Measurements from ENCODE around the gene APBB2.

APBB2 gene

DNA sequence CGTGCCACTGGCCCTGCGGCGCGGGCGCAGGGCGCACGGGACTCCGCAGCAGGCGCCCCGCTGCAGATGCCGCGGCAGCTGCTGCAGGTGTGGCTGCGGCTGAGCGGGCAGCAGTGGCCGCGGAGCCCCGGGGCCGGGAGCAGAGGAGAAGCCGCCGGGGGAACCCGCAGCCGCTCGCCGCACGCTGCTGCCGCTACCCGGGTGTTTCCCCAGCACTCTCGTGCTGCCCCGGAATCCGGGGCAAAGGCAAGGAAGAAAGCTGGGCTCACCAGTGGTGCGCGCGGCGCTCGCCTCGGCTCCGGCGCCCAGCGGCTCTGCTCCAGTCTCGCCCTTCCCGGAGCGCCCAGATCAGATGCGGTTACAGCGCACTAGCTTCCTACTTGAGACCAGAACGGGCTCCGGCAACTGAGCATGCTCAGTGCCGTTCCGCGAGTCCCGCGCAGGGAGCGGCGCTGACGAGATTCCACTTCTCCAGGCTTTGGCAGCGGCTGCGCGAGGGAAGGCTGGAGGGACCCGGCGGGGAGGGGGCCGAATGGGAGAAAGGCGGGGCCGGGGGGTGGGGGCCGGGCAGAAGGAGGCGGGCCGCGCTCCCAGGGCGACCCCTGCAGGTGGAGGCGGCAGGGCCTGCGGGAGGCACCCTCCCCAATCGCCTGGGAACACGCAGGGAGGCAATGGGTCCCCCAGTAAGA is at the start of gene APBB2:
Gene APBB2 (minus strand): TSS at position 407 of the 689 bp plus-strand sequence. CDS start 181,288 bp downstream, outside the sequence.
- peak; percentile 73 for DNase-seq

DNA sequence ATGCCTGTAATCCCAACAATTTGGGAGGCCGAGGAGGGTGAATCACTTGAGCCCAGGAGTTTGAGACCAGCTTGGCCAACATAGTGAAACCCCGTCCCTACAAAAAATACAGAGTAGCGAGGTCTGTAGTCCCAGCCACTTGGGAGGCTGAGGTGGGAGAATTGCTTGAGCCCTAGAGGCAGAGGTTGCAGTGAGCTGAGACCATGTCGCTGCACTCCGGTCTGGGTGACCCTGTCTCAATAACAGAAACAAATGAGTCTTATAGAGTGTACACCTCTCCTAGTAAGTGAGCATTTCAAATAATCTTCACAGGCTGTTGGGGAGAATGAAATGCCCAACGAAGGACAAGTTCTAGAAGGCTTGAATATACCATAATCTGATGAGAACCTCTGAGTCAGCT is 47.9 kb upstream of the APBB2 start:
- DNase-seq: no peak

DNA sequence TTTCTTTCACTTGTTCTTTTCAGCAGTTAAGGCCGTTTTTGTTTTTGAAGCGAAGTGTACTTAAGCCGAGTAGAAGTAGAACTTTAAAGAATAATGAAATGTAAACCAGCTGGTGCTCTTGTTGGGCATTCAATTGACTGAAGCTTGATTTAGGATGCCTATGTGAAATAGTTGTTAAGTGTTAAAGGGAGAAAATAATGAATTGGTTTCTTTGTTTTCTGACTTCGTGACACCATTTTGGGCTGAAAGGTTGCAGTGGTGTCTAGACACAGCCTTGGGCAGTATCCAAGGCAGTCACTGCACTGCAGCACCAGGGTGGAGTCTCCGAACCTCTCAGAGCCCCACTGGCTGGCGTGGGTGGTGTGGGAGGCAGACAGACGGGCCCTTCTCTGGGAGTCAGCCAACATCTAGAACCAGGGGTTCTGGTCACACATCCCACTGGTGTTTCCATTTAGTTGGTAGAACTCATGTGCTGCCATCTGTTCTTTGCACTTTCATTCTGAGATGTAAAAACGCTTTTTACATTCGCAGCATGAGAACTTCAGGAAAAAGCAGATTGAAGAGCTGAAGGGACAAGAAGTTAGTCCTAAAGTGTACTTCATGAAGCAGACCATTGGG is 45.9 kb upstream of the APBB2 start:
- DNase-seq: no peak

- DNase-seq: peak; percentile 15
Observed at GRCh38 chr4:41258783-41259182, 44.4 kb upstream of the APBB2 start.

DNA sequence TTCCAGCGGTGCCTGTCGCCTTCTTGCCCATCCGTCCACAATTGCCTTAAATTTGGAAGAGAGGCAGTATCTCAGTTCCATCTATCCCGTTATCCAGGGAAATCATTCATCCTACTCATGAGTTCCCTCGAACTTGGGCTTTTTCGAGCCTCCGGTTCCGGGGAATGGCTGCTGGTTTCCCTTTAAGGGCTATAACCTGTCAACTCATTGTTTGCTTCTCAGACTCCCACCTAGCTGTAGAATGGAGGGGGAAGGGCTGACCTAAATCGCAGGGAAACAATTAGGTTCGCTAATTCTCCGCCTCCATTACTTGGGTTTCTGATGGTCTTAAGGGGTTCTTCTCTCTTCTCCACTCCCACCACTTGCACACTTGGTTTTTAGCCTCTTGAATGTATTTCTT is 43.6 kb upstream of the APBB2 start:
- DNase-seq: no peak

DNA sequence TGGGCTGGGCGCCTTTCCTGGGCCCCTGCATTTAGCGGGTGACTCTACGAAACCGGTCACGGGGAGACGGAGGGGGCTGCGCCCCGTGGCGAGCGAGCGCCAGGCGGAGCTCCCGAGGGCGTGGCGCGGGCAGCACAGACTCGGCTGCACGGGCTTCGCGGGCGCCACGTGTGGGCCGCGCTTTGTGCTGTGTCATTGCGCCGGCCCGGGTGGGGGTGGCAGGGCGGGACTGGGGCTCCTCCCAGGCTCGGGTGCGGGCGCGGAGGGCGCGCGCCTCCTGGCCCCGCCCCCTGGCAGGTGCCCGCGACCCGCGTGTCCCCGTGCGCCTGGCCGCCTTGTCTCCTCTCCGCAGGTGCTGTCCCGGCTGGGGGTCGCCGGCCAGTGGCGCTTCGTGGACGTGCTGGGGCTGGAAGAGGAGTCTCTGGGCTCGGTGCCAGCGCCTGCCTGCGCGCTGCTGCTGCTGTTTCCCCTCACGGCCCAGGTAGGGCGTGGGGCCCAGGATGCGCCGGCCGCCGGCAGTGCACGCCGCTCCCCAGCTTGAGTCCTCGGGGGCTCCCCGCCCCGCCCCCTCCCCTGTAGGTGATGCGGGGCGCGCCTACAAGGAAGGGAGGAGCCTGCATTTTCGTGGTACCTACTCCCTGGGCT is 43.0 kb upstream of the APBB2 start:
- DNase-seq: peak; percentile 29

DNA sequence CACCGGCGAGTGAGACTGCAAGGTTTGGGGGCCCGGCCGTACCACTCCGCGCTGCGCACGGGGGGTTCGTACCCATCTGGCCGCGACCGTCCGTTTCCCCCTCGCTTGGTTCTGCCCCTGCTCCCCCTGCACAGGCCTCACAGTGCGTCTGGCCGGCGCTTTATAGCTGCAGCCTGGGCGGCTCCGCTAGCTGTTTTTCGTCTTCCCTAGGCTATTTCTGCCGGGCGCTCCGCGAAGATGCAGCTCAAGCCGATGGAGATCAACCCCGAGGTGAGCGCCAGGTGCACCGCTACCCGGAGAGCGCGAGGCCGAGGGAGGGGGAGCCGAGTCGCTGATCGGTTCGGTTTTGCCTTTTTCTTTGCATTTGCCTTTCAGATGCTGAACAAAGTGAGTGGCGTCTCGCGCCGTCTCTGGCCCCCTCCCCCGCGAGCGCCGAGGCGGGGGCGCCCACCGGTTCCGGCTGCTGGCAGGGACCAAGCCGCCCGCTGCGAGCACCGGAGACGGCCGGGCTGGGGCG is 42.5 kb upstream of the APBB2 start, which contains the start of gene UCHL1:
Gene UCHL1 (plus strand): TSS at position 189 of the 517 bp plus-strand sequence. CDS start 49 bp downstream, at position 238.
- peak; percentile 76 for DNase-seq

GRCh38 chr4:41256131-41256739 is 41.9 kb upstream of the APBB2 start:
- peak; percentile 28 for DNase-seq

DNA sequence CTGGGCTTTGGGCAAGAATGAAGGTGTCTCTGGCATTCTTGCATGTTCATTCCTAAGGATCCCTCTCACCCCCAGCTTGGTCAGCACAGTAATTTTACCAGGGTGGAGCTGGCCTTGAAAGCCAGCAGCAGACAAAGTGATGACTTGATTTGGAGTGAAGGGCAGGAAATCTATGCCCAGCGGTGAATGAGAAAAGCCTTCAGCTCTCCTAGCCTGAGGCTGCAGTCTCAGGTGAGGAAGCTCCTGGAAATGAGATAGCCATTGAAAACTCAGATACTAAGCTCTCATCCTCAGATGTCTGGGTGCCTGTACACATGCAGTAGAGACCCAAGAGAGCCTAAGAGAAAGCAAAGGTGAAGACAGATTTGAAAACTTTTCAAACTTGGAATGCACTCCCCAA is 31.6 kb upstream of the APBB2 start:
- DNase-seq: no peak

DNA sequence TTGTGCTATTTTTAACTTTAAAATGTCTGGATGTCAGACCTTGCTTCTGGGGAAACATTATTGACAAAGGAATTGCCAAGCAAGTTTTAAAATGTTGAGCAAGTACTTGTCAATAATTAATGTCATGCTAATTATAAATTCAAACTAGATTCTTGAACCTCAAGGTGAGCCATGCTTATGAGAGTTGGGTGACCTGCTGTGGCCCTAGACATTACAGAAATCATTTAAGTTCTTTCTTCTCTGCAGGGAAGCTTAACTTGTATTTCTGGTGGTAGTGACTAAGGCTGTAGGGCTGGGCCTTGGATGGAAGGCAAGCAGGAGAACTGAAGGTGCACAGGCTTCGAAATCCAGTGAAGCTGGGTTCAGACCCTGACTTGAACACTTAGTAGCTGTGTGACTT is 27.6 kb upstream of the APBB2 start:
- no peak for DNase-seq

DNA sequence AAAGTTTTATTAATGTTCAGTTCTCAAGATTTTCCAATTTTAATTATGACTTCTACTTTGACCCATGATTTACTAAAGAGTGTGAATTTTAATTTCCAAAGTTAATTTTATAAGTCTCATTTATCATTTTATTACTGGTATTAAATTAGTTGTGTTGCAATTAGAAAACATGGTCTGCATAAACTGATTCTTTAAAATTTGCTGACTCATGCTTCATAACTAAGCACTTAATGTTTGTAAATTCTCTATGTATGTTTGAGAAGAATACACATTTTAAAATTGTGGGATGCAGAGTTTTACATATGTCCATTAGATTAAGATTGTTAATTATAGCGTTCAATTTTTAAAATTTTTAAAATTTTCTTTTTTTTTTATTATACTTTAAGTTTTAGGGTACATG is 22.2 kb upstream of the APBB2 start:
- no peak for DNase-seq

- DNase-seq: no peak
Observed at GRCh38 chr4:41236032-41236431, 21.7 kb upstream of the APBB2 start.

DNA sequence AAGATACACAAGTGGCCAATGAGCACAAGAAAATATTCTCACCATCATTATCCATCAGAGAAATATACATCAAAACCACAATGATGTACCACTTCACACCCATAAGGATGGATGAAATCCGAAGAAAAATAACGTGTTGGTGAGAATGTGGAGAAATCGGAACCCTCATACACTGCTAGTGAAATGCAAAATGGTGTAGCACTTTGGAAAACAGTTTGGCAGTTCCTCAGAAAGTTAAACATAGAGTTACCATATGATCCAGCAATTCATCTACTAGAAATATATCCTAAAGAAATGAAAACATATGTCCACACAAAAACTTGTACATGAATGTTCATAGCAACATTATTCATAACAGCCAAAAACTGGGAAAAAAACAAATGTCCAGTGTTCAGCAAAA is 18.5 kb upstream of the APBB2 start:
- no peak for DNase-seq

DNA sequence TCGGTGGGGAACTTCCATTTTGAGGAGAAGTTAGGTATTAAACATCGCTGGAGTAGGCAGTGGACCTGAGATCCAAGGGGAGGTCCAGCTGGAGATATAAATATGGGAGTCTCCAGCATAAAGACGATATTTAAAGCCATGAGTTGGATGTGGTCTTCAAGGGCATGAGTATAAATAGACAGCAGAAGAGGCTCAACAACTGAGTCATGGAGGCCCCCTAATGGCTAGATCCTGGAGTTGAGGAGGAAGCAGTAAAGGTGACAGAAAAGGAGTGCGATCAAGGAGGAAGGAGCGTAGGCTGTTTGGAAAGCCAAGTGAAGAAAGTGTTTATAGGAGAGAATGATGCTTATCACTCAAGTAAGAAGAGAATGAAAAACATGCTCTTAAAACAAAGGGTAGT is 18.1 kb upstream of the APBB2 start:
- DNase-seq: no peak

DNA sequence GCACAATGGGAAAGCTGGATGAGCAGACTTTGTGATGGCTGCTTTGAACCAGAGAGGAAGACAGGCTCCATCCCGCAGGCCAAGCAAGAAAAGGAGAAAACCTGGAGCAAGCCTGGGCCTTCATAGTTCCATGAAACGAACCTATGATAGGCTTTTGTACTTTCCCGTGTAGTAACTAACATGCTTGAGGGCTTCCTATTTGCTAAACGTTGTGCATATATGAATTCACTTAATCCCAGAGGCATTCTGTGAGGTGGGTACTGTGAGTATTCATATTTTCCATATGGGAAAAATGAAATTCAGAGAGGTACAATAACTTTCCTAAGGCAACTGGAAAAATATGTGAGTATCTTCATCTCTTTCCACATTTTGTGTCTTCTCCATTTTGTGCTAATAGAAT is 13.6 kb upstream of the APBB2 start:
- no peak for DNase-seq

DNA sequence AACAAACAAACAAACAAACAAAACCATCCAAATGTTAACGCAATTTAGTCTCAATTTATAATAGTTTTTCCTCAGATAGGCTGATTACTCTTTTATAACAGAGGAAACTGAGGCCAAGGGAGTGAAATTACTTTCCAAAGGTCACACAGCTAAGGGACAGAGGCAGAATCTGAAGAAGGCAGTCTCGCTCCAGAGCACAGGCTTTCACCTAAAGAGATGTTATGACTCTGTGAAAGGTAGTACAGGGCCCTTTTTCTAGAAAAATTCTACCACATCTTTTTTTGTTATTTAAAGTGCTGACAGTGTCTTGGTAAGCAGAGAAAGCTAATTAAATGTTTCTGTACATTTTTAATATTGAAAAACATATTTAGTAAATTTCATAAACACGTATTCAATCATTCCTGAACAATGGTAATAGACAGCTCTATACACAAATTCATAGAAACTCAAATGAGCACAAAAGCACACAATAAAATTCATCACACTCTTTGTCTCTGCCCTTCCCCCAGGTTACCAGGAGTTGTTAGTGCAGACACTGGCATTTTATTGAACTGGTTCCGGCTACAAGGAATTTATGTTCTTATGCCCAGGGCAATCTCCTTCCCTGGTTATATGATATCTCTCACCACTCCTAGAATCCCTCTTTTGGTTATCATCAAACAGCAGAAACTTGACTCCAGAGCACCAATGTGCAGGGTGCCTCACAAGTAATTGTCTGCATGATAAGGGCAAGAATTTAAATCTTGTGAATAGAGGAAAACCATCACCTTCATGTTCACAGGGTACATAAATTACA is 7.7 kb upstream of the APBB2 start:
- DNase-seq: no peak

DNA sequence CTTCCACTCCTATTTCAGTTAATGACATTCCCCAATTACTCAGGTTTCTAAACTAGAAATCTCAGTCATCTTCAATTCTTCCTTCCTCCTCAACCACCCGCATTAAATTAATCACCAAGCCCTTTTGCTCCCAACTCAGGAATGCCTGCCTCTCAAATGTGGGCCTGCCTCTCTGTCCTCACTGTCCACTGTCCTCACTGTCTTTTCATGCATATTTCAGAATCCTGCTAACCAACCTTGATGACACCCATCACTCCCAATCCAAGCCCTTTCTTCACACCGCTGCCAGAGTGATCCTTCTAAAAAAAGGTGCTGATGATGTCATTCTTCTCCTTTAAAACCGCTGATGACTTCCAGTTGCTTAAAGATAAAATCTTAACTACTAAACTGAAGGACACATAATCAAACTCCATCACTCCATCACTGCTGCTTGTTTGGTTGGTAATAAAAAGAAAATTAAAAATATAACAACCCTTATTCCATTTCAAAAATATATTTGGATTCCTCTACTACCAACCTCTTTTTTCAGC is 5.1 kb upstream of the APBB2 start:
- DNase-seq: no peak

GRCh38 chr4:41218703-41219102 is 4.4 kb upstream of the APBB2 start:
- no peak for DNase-seq

- no peak for DNase-seq
Observed at GRCh38 chr4:41217374-41217773, 3.0 kb upstream of the APBB2 start.

- DNase-seq: no peak
Observed at GRCh38 chr4:41217020-41217333, 2.6 kb upstream of the APBB2 start.

DNA sequence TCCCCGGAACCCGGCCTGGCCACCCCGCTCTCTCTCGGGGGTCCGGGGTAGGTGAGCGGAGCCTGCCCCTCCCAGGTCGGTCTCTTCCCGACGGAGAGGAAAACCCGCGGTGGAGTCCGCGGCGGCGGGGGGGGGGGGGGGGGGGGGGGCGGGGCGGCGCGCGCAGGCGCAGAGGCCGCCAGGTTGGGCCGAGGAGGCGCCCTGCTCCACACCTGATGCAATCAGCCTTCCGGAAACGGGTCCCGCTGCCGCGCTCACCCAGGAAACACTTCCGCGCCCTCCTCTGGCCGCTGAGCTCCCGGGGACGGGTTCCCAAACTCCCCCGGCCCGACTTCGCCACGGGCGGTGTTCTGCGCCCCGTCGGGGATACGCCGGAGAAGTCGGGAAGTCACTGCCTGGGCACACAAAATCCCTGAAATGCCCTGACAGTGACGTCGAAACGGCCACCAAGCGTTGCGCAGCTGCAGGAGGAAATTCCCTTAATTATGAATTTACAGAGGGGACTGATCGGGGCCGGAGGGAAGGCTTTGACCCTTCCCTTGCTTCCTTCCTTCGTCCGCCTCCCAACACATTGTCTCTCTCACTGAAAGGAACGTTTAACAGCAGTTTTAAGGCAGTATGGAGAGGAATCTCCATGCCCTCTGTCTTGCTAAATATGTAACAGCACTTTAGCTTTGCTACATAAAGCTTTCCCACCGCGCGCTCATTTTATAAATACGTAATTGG is 2.1 kb upstream of the APBB2 start:
- DNase-seq: peak; percentile 60

DNA sequence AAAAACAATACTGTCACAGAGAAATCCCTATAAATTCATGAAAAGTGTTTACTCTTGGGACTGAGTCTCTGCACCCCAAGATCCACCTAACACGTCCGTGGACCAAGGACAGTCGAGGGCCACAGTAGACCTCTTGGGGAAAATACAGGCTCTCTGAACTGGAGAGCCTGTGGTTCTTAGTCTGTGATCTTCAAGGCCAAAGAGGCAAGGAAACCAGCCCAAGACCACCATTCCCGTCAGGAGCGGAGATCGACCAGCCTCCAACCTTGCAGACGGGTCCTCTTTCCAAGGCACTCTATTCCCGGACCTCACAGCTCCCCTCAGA is 1.6 kb upstream of the APBB2 start:
- no peak for DNase-seq

Data from NCI-H748 treated with DMSO at 0.1 percent for 48 hours (cell line).